ENCODE results near the gene STX11.
"Not testable (repeated sequence)": the region's sequence is repeated elsewhere in the genome, so short reads cannot be mapped to it uniquely, and the experiment has no call there.

The STX11 gene

GRCh38 chr6:144149894-144150709, at the start of gene STX11:
TSS of gene STX11 (plus strand) at chr6:144150517. CDS start at chr6:144186628, 36,111 bp downstream.
- no peak for FAIRE-seq

- no peak for FAIRE-seq
Measured at GRCh38 chr6:144103026-144103563, 47.2 kb upstream of the STX11 start.

GRCh38 chr6:144104488-144104887, 45.8 kb upstream of the STX11 start:
- no peak for FAIRE-seq

- peak; percentile 95 for FAIRE-seq
Measured at GRCh38 chr6:144104898-144105487, 45.3 kb upstream of the STX11 start.

GRCh38 chr6:144106206-144106605, 44.1 kb upstream of the STX11 start:
- FAIRE-seq: no peak

- no peak for FAIRE-seq
Measured at GRCh38 chr6:144110210-144110609, 40.1 kb upstream of the STX11 start.

GRCh38 chr6:144113366-144113765, 37.0 kb upstream of the STX11 start:
- no peak for FAIRE-seq

GRCh38 chr6:144115219-144115618, 35.1 kb upstream of the STX11 start:
- no peak for FAIRE-seq

GRCh38 chr6:144119376-144119775, 30.9 kb upstream of the STX11 start:
- no peak for FAIRE-seq

GRCh38 chr6:144122861-144123260, 27.5 kb upstream of the STX11 start:
- no peak for FAIRE-seq

- FAIRE-seq: no peak
Measured at GRCh38 chr6:144123421-144123820, 26.9 kb upstream of the STX11 start.

- FAIRE-seq: no peak
Measured at GRCh38 chr6:144123836-144124235, 26.5 kb upstream of the STX11 start.

- no peak for FAIRE-seq
Measured at GRCh38 chr6:144127097-144127496, 23.2 kb upstream of the STX11 start.

GRCh38 chr6:144129469-144129868, 20.8 kb upstream of the STX11 start:
- no peak for FAIRE-seq

- no peak for FAIRE-seq
Measured at GRCh38 chr6:144131248-144131709, 19.0 kb upstream of the STX11 start.

- not testable (repeated sequence) for FAIRE-seq
Measured at GRCh38 chr6:144132167-144132690, 18.1 kb upstream of the STX11 start.

GRCh38 chr6:144133225-144133821, 17.0 kb upstream of the STX11 start:
- no peak for FAIRE-seq

GRCh38 chr6:144134176-144134575, 16.1 kb upstream of the STX11 start:
- FAIRE-seq: no peak

- FAIRE-seq: no peak
Measured at GRCh38 chr6:144134737-144135136, 15.6 kb upstream of the STX11 start.

GRCh38 chr6:144138542-144138941, 11.8 kb upstream of the STX11 start:
- no peak for FAIRE-seq

- no peak for FAIRE-seq
Measured at GRCh38 chr6:144139817-144140216, 10.5 kb upstream of the STX11 start.

GRCh38 chr6:144140867-144141266, 9.4 kb upstream of the STX11 start:
- no peak for FAIRE-seq

GRCh38 chr6:144141470-144141869, 8.8 kb upstream of the STX11 start:
- FAIRE-seq: no peak

Measured in A204.1 (cell line).